K562 (cell line): ENCODE results near the gene BSN. TPM values are rescaled to one million over a fixed set of nuclear protein-coding genes. Genes with fewer than 3 reads are reported as not detected.
A peak's percentile ranks its signal among the peaks of the same experiment; 100 is the strongest.

Experiments
- ATAC-seq: fragments of 200-7000 bp; cut with Tn5 transposase; 3 replicates; pipeline ENCODE4 v1.9.1; 2020; ENCODE audit warnings: moderate library complexity
- BruUV-seq: library from RNA; stranded (reverse); fragments of 400-500 nt; replicated peaks from 2 replicates; lab custom pipeline; 2021; lab: Mats Ljungman, UMichigan
- CTCF ChIA-PET: fragments of 300-600 bp; formaldehyde crosslinking; extraction: SDS; loops from one replicate; lab custom pipeline; 2021; ENCODE audit warnings: low intra/inter-chr PET ratio; lab: Yijun Ruan, JAX
- POLR2A ChIA-PET: fragments of 300-600, 350-650 bp; sonication (Branson Sonifier 250); formaldehyde crosslinking; extraction: SDS; loops from one replicate; lab custom pipeline; 2021; ENCODE audit warnings: antibody characterized with exemption, inconsistent platforms; lab: Yijun Ruan, JAX
- DNase-seq, 4 experiments: peaks; one replicate each; pipeline versions ENCODE4 v3.0.0 to v3.0.0-alpha.2; 2011 to 2018; ENCODE audit warnings: low spot score in 3 of 4, mixed read lengths in 3 of 4; ENCODE audit errors: extremely low read depth in 1 of 4
- FAIRE-seq: peaks from 2 replicates; lab custom pipeline; 2011; peaks lifted over from hg19 to GRCh38; lab: Jason Lieb, UNC
- H2AFZ ChIP-seq: 2 replicates; pipeline ENCODE4 v1.6.0; 2011; ENCODE audit warnings: low read depth, low read length, control low read depth, inconsistent platforms
- H3K27ac ChIP-seq: fragments of 200-600 bp; 3 replicates; pipeline ENCODE4 v1.8.0; 2011; ENCODE audit warnings: low read depth, mild to moderate bottlenecking, control low read depth, inconsistent platforms, low read length, moderate library complexity, mixed read lengths; ENCODE audit errors: extremely low read depth
- H3K27me3 ChIP-seq, 2 experiments: fragments of 300-600 bp in 1 of 2; 2 replicates in 1 of 2; 3 replicates in 1 of 2; pipeline versions ENCODE4 v1.6.0 to v1.8.0; 2011; ENCODE audit warnings: inconsistent platforms in 2 of 2, low read length in 2 of 2, mild to moderate bottlenecking in 1 of 2, mixed read lengths in 1 of 2, moderate library complexity in 1 of 2; ENCODE audit not compliant: control insufficient read depth in 2 of 2, insufficient read depth in 2 of 2
- H3K36me3 ChIP-seq: fragments of 300-600 bp; 3 replicates; pipeline ENCODE4 v1.8.0; 2011; ENCODE audit warnings: mild to moderate bottlenecking, low read length, inconsistent platforms; ENCODE audit not compliant: control insufficient read depth, insufficient read depth
- H3K4me1 ChIP-seq, 2 experiments: fragments of 200-600 bp in 1 of 2; replicated peaks in 1 of 2; 2 replicates in 1 of 2; 3 replicates in 1 of 2; pipeline versions ENCODE4 v1.5.1 to v1.8.0; 2011; ENCODE audit warnings: inconsistent platforms in 2 of 2, low read length in 2 of 2, mild to moderate bottlenecking in 1 of 2, mixed read lengths in 1 of 2, moderate library complexity in 1 of 2; ENCODE audit not compliant: control insufficient read depth in 2 of 2, insufficient read depth in 2 of 2
- H3K4me2 ChIP-seq: 2 replicates; pipeline ENCODE4 v1.6.1; 2011; ENCODE audit warnings: low read length, control low read depth, inconsistent platforms, mixed read lengths; ENCODE audit not compliant: insufficient read depth
- H3K4me3 ChIP-seq: fragments of 200-600 bp; sonication (generic), shearing (Covaris generic); 2 replicates; pipeline ENCODE4 v1.5.1; 2016; ENCODE audit warnings: control low read depth, inconsistent platforms
- H3K79me2 ChIP-seq: fragments of 200-600 bp; 3 replicates; pipeline ENCODE4 v1.8.0; 2011; ENCODE audit warnings: low read length, inconsistent platforms; ENCODE audit not compliant: control insufficient read depth, insufficient read depth
- H3K9ac ChIP-seq, 2 experiments: 2 replicates each; pipeline versions ENCODE4 v1.6.0 to v1.6.1; 2011; ENCODE audit warnings: low read depth in 2 of 2, low read length in 2 of 2, control low read depth in 1 of 2, inconsistent platforms in 1 of 2, mild to moderate bottlenecking in 1 of 2, mixed read lengths in 1 of 2; ENCODE audit not compliant: insufficient read depth in 1 of 2
- H3K9me1 ChIP-seq: one replicate; pipeline ENCODE4 v1.6.0; 2011; ENCODE audit warnings: inconsistent platforms, mild to moderate bottlenecking, low read length, moderate library complexity; ENCODE audit not compliant: control insufficient read depth, insufficient read depth
- H3K9me3 ChIP-seq: replicated peaks from 2 replicates; pipeline ENCODE4 v1.5.1; 2011; ENCODE audit warnings: low read depth, low read length, inconsistent platforms; ENCODE audit not compliant: control insufficient read depth, insufficient read depth
- H4K20me1 ChIP-seq: replicated peaks from 2 replicates; pipeline ENCODE4 v1.6.1; 2011; ENCODE audit warnings: low read length, inconsistent platforms, mixed read lengths; ENCODE audit not compliant: control insufficient read depth, insufficient read depth
- BACH1 ChIP-seq: fragments of 200-800 bp; sonication (Bioruptor generic); IDR thresholded peaks from 2 replicates; pipeline ENCODE4 v1.6.1; 2016; ENCODE audit warnings: missing genetic modification characterization, missing compliant biosample characterization
- BRD4 ChIP-seq: fragments of 200-600 bp; sonication (generic); IDR thresholded peaks from 2 replicates; pipeline ENCODE4 v1.6.1; 2017; ENCODE audit warnings: inconsistent platforms
- CEBPG ChIP-seq, 3 experiments: fragments of 200-800 bp in 1 of 3; sonication (Bioruptor generic) in 1 of 3; sonication (generic) in 1 of 3; formaldehyde crosslinking in 1 of 3; IDR thresholded peaks in 2 of 3; conservative IDR thresholded peaks in 1 of 3; 2 replicates each; pipeline versions ENCODE4 v1.6.1 to v1.8.0; 2016 to 2022; ENCODE audit warnings: missing compliant biosample characterization in 2 of 3, missing genetic modification characterization in 2 of 3, mild to moderate bottlenecking in 1 of 3, missing genetic modification reagents in 1 of 3
- FOXK1 ChIP-seq: sonication (generic); formaldehyde crosslinking; IDR thresholded peaks from 2 replicates; pipeline ENCODE4 v1.8.0; 2022; ENCODE audit warnings: missing genetic modification reagents, mild to moderate bottlenecking, borderline replicate concordance
- GTF2F1 ChIP-seq: IDR thresholded peaks from 2 replicates; pipeline ENCODE4 v1.6.1; 2011; ENCODE audit warnings: low read depth, low read length, improper control_type of control experiment
- HLTF ChIP-seq: fragments of 450-650 bp; IDR thresholded peaks from 2 replicates; pipeline ENCODE4 v1.6.1; 2016
- JUN ChIP-seq, 2 experiments: sonication (generic) in 1 of 2; formaldehyde crosslinking in 1 of 2; IDR thresholded peaks; 2 replicates each; pipeline versions ENCODE4 v1.6.1 to v1.8.0; 2012 to 2022; ENCODE audit warnings: borderline replicate concordance in 2 of 2, mild to moderate bottlenecking in 2 of 2, improper control_type of control experiment in 1 of 2, low read depth in 1 of 2, low read length in 1 of 2, missing genetic modification reagents in 1 of 2
- MCM7 ChIP-seq, 2 experiments: fragments of 450-650 bp; IDR thresholded peaks; 2 replicates each; pipeline ENCODE4 v1.6.1; 2016 to 2018
- NBN ChIP-seq: fragments of 450-650 bp; IDR thresholded peaks from 2 replicates; pipeline ENCODE4 v1.6.1; 2016; ENCODE audit warnings: low read depth, mild to moderate bottlenecking
- PHF20 ChIP-seq: fragments of 450-650 bp; IDR thresholded peaks from 2 replicates; pipeline ENCODE4 v1.6.1; 2018; ENCODE audit not compliant: partially characterized antibody
- SRSF9 ChIP-seq: fragments of 200-400 bp; formaldehyde crosslinking; IDR thresholded peaks from 2 replicates; pipeline ENCODE4 v1.6.1; 2017; ENCODE audit warnings: low read depth, low read length, borderline replicate concordance
- STAT5B ChIP-seq: fragments of 250-450 bp; sonication (Bioruptor Pico); IDR thresholded peaks from 2 replicates; pipeline ENCODE4 v1.8.0; 2021; ENCODE audit warnings: mild to moderate bottlenecking, inconsistent platforms
- XRCC3 ChIP-seq: fragments of 450-650 bp; IDR thresholded peaks from 2 replicates; pipeline ENCODE4 v1.6.1; 2017; ENCODE audit warnings: mild to moderate bottlenecking, moderate library complexity
- ZBTB7A ChIP-seq: IDR thresholded peaks from 2 replicates; pipeline ENCODE4 v1.6.1; 2011; ENCODE audit warnings: low read depth, mild to moderate bottlenecking, low read length, moderate library complexity, borderline replicate concordance; ENCODE audit not compliant: control insufficient read depth
- ZNF133 ChIP-seq: fragments of 250-450 bp; sonication (Bioruptor Pico); IDR thresholded peaks from 2 replicates; pipeline ENCODE4 v1.4.0; 2020; ENCODE audit warnings: mild to moderate bottlenecking
- ZNF384 ChIP-seq: IDR thresholded peaks from 2 replicates; pipeline ENCODE4 v1.6.1; 2012; ENCODE audit warnings: low read depth, low read length, improper control_type of control experiment
- ZNF41 ChIP-seq: fragments of 250-450 bp; sonication (Bioruptor Pico); conservative IDR thresholded peaks from 2 replicates; pipeline ENCODE4 v1.4.0; 2020; ENCODE audit warnings: mild to moderate bottlenecking
- ZNF589 ChIP-seq: fragments of 200-800 bp; sonication (Bioruptor generic); IDR thresholded peaks from 2 replicates; pipeline ENCODE4 v1.6.1; 2016; ENCODE audit warnings: low read depth, missing genetic modification characterization, missing compliant biosample characterization
- ZNF77 ChIP-seq: fragments of 250-450 bp; sonication (Bioruptor Pico); IDR thresholded peaks from 2 replicates; pipeline ENCODE4 v1.5.0; 2020
- ZNF780A ChIP-seq: fragments of 250-450 bp; sonication (Bioruptor Pico); IDR thresholded peaks from 2 replicates; pipeline ENCODE4 v1.5.0; 2021; ENCODE audit warnings: mild to moderate bottlenecking
- WGBS: fragments of 100-300 bp; shearing (Covaris generic); methylation state at CpG from one replicate; pipeline ENCODE4 v1.1.6; 2016; ENCODE audit warnings: low coverage, mixed read lengths; ENCODE audit not compliant: insufficient coverage; ENCODE audit errors: missing lambda C conversion rate; 5-methylcytosine and 5-hydroxymethylcytosine counted together
- in situ Hi-C: fragments of 300-500 bp; cut with MboI; formaldehyde crosslinking; loops from 4 replicates; pipeline ENCODE4 v1.15.0; 2018; ENCODE audit warnings: inconsistent platforms, mixed read lengths
- intact Hi-C: fragments of 100-400 bp; cut with micrococcal nuclease; formaldehyde crosslinking; loops from 2 replicates; pipeline ENCODE4 v1.14.2; 2022
- polyA plus RNA-seq, 8 experiments: library from polyadenylated mRNA; depleted of rRNA in 4 of 8; stranded (reverse) in 5 of 8; unstranded in 3 of 8; fragments of >200 nt; fragmentation: Nextera tagmentation in 2 of 8; fragmentation: Illumina TruSeq in 1 of 8; extraction: Ambion mirVana in 2 of 8; extraction: Trizol in 1 of 8; gene quantifications; 2 replicates each; pipeline versions ENCODE4 v1.2.1 to v1.2.3, GENCODE V29; 2011 to 2014; ENCODE audit warnings: inconsistent platforms in 1 of 8, missing spikeins in 1 of 8
- total RNA-seq, 7 experiments: library from RNA; depleted of rRNA in 6 of 7; stranded (reverse); fragments of >200 nt in 6 of 7; fragmentation: Illumina TruSeq in 2 of 7; extraction: Trizol in 2 of 7; gene quantifications; 2 replicates each; pipeline versions ENCODE4 v1.2.1 to v1.2.3, GENCODE V29; 2011 to 2021; ENCODE audit warnings: low replicate concordance in 1 of 7
- TF ChIP-seq, protein P1 (sequence below): IDR thresholded peaks from 2 replicates; pipeline ENCODE4 v1.6.1; 2012; ENCODE audit warnings: low read depth, low read length, improper control_type of control experiment, borderline replicate concordance
- TF ChIP-seq, protein P2 (sequence below): sonication (generic); formaldehyde crosslinking; IDR thresholded peaks from 2 replicates; pipeline ENCODE4 v1.8.0; 2022; ENCODE audit warnings: mild to moderate bottlenecking, low read depth, missing genetic modification reagents

The BSN gene
- total and polyA plus RNA-seq, 9 of the 15 experiments (the other 6 are each of a cell fraction or from before 2014, with no cell fraction given), result 0.03 to 1.5 (median 0.29) TPM

DNA sequence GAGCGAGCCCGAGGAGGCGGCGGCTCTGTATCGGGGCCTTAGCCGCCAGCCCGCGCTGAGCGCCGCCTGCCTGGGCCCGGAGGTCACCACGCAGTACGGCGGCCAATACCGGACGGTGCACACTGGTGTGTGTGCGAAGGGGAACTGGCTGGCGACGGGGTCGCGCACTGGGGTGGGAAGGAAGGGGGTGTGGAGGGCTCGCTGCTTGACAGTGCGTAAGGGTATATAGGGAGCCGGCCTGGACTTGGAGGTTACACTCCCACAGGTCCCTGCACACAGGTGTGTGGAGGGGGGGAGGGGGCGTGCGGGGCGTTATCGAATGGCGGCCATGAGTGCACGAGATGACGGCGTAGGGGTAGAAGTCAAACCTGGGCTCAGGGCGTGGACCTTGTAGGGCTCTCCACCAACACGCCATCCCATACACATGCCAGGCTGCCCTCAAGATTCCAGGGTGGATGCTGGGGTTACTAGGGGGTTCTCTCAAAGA, 120.3 kb downstream of the BSN start:
- no peaks in the 10 kb centered on the region for H3K27me3 ChIP-seq
- H2AFZ ChIP-seq, result peak overlapping the region; percentile 81
- FAIRE-seq (no peak), DNase-seq (peak in 2 of 4 experiments; percentile 16 to 44), ATAC-seq (peak; percentile 71)
- H3K9ac ChIP-seq, result peak overlapping the region; percentile 95 to 98
- peaks cover 2% of the 10 kb centered on the region for H3K9me1 ChIP-seq
- peaks cover 46% of the 10 kb centered on the region; the same call in 2 of the 3 replicates for H3K36me3 ChIP-seq
- H3K27ac ChIP-seq, result peak overlapping the region; percentile 94
- CTCF ChIA-PET, result no interaction called here
- POLR2A ChIA-PET, result no interaction called here
- H3K4me3 ChIP-seq, result peak overlapping the region; percentile 81
- intact Hi-C loops, result loop anchor here (5.0 kb wide), 1 partner anchor 107 kb away; no protein-coding TSS in a partner anchor
- H3K9me3 ChIP-seq, result no peaks in the 10 kb centered on the region
- no TSS peak for BruUV-seq
- 0% methylated on average over 22 of the region's 34 CpGs for WGBS
- no peaks in the 10 kb centered on the region; the same call in 1 of the 2 replicates for H4K20me1 ChIP-seq
- H3K4me2 ChIP-seq, result peak overlapping the region; percentile 95
- H3K4me1 ChIP-seq, result peaks cover 17 to 38% of the 10 kb centered on the region in 2 experiments; a peak in 4 of 5 replicates
- in situ Hi-C loops, result loop anchor here (5.0 kb wide), 1 partner anchor 132 kb away; no protein-coding TSS in a partner anchor
- H3K79me2 ChIP-seq, result peaks cover 29% of the 10 kb centered on the region
- TF ChIP-seq, protein P1, sequence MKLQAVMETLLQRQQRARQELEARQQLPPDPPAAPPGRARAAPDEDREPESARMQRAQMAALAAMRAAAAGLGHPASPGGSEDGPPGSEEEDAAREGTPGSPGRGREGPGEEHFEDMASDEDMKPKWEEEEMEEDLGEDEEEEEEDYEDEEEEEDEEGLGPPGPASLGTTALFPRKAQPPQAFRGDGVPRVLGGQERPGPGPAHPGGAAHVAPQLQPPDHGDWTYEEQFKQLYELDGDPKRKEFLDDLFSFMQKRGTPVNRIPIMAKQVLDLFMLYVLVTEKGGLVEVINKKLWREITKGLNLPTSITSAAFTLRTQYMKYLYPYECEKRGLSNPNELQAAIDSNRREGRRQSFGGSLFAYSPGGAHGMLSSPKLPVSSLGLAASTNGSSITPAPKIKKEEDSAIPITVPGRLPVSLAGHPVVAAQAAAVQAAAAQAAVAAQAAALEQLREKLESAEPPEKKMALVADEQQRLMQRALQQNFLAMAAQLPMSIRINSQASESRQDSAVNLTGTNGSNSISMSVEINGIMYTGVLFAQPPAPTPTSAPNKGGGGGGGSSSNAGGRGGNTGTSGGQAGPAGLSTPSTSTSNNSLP, result no peak
- no peak for TF ChIP-seq ZNF77
- no peak for TF ChIP-seq ZNF384
- no peak for TF ChIP-seq SRSF9
- TF ChIP-seq JUN (IDR thresholded peaks at IDR 0.05; ENCODE audit: borderline replicate concordance, low read depth, low read length), result no peak
- TF ChIP-seq JUN (CRISPR knock-in tag; IDR thresholded peaks at IDR 0.05; ENCODE audit: borderline replicate concordance), result peak; percentile 78; the same call in 1 of the 2 replicates
- no peak for TF ChIP-seq MCM7 (IDR thresholded peaks at IDR 0.05)
- TF ChIP-seq NBN, result no peak
- TF ChIP-seq BRD4, result no peak
- no peak for TF ChIP-seq ZNF780A (CRISPR knock-in tag)
- no peak for TF ChIP-seq ZNF41 (CRISPR knock-in tag)
- TF ChIP-seq BACH1 (tag), result no peak
- no peak for TF ChIP-seq GTF2F1
- TF ChIP-seq FOXK1 (CRISPR knock-in tag), result no peak
- TF ChIP-seq ZBTB7A, result no peak
- no peak for TF ChIP-seq XRCC3
- TF ChIP-seq STAT5B, result no peak
- no peak for TF ChIP-seq ZNF133 (CRISPR knock-in tag)
- peak; percentile 28; the same call in 1 of the 2 replicates for TF ChIP-seq CEBPG (CRISPR knock-in tag; IDR thresholded peaks at IDR 0.05)
- TF ChIP-seq CEBPG (tag; conservative IDR thresholded peaks at IDR 0.05 in 1 of 2, IDR thresholded peaks at IDR 0.05 in 1 of 2), result no peak
- TF ChIP-seq HLTF, result no peak
- TF ChIP-seq ZNF589 (CRISPR knock-in tag), result no peak
- TF ChIP-seq PHF20, result peak; percentile 64
- TF ChIP-seq, protein P2, sequence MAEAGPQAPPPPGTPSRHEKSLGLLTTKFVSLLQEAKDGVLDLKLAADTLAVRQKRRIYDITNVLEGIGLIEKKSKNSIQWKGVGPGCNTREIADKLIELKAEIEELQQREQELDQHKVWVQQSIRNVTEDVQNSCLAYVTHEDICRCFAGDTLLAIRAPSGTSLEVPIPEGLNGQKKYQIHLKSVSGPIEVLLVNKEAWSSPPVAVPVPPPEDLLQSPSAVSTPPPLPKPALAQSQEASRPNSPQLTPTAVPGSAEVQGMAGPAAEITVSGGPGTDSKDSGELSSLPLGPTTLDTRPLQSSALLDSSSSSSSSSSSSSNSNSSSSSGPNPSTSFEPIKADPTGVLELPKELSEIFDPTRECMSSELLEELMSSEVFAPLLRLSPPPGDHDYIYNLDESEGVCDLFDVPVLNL (CRISPR knock-in tag), result no peak
